H9 (cell line): ENCODE measurements around the gene JAKMIP3. TPM values are rescaled to one million over a fixed set of nuclear protein-coding genes. Genes with fewer than 3 reads are reported as not detected.
"Not testable (repeated sequence)": the region's sequence is repeated elsewhere in the genome, so short reads cannot be mapped to it uniquely, and the experiment has no call there.

Experiments used
- DNase-seq: peaks from one replicate; pipeline ENCODE4 v3.0.0-alpha.2; 2017
- H2AFZ ChIP-seq: one replicate; pipeline ENCODE4 v1.6.1; 2013; ENCODE audit warnings: mild to moderate bottlenecking, low read length, control low read depth, moderate library complexity
- H2AK5ac ChIP-seq: 2 replicates; pipeline ENCODE4 v1.6.1; 2013; ENCODE audit warnings: low read length, control low read depth, mixed read lengths; ENCODE audit not compliant: insufficient read length
- H2BK120ac ChIP-seq: one replicate; pipeline ENCODE4 v1.6.1; 2013; ENCODE audit warnings: low read depth, mild to moderate bottlenecking, low read length, control low read depth, inconsistent platforms; ENCODE audit not compliant: poor library complexity, severe bottlenecking
- H2BK12ac ChIP-seq: 2 replicates; pipeline ENCODE4 v1.6.1; 2013; ENCODE audit warnings: low read length, control low read depth, mixed read lengths, low read depth; ENCODE audit not compliant: insufficient read length
- H2BK15ac ChIP-seq: 2 replicates; pipeline ENCODE4 v1.6.1; 2013; ENCODE audit warnings: low read depth, low read length, control low read depth
- H2BK20ac ChIP-seq: one replicate; pipeline ENCODE4 v1.6.1; 2013; ENCODE audit warnings: low read depth, mild to moderate bottlenecking, low read length, control low read depth, inconsistent platforms; ENCODE audit not compliant: poor library complexity, severe bottlenecking
- H2BK5ac ChIP-seq: 2 replicates; pipeline ENCODE4 v1.6.1; 2013; ENCODE audit warnings: low read length, control low read depth, mixed read lengths; ENCODE audit not compliant: insufficient read length
- H3K14ac ChIP-seq: 2 replicates; pipeline ENCODE4 v1.6.1; 2013; ENCODE audit warnings: low read length, control low read depth; ENCODE audit not compliant: insufficient read depth
- H3K18ac ChIP-seq: 2 replicates; pipeline ENCODE4 v1.6.1; 2013; ENCODE audit warnings: low read depth, mild to moderate bottlenecking, mixed read lengths, low read length, control low read depth; ENCODE audit not compliant: insufficient read length
- H3K23ac ChIP-seq: 2 replicates; pipeline ENCODE4 v1.6.1; 2013; ENCODE audit warnings: low read length, control low read depth, mixed read lengths, low read depth; ENCODE audit not compliant: insufficient read length
- H3K23me2 ChIP-seq: 2 replicates; pipeline ENCODE4 v1.6.1; 2013; ENCODE audit warnings: low read depth, mild to moderate bottlenecking, mixed read lengths, low read length, control low read depth; ENCODE audit not compliant: insufficient read length, poor library complexity, severe bottlenecking
- H3K27ac ChIP-seq: 2 replicates; pipeline ENCODE4 v1.5.1; 2013; ENCODE audit warnings: low read length, control low read depth, mixed read lengths, low read depth; ENCODE audit not compliant: insufficient read length
- H3K27me3 ChIP-seq: 2 replicates; pipeline ENCODE4 v1.6.1; 2013; ENCODE audit warnings: low read length, control low read depth, inconsistent platforms; ENCODE audit not compliant: insufficient read depth
- H3K4ac ChIP-seq: 2 replicates; pipeline ENCODE4 v1.6.1; 2013; ENCODE audit warnings: low read depth, mild to moderate bottlenecking, control low read depth, inconsistent platforms, low read length, moderate library complexity
- H3K4me1 ChIP-seq: 2 replicates; pipeline ENCODE4 v1.6.1; 2013; ENCODE audit warnings: low read length, control low read depth, inconsistent platforms; ENCODE audit not compliant: insufficient read depth
- H3K4me2 ChIP-seq: 2 replicates; pipeline ENCODE4 v1.6.1; 2013; ENCODE audit warnings: low read length, control low read depth, mixed read lengths; ENCODE audit not compliant: insufficient read length, insufficient read depth
- H3K56ac ChIP-seq: 2 replicates; pipeline ENCODE4 v1.6.1; 2013; ENCODE audit warnings: low read depth, mild to moderate bottlenecking, mixed read lengths, low read length, control low read depth; ENCODE audit not compliant: insufficient read length
- H3K79me1 ChIP-seq: 2 replicates; pipeline ENCODE4 v1.6.1; 2013; ENCODE audit warnings: low read depth, mild to moderate bottlenecking, moderate library complexity, low read length, control low read depth, inconsistent platforms; ENCODE audit not compliant: insufficient read depth, poor library complexity, severe bottlenecking
- H3K79me2 ChIP-seq: 2 replicates; pipeline ENCODE4 v1.6.1; 2013; ENCODE audit warnings: low read length, control low read depth, inconsistent platforms; ENCODE audit not compliant: insufficient read depth
- H3K9ac ChIP-seq: 2 replicates; pipeline ENCODE4 v1.6.1; 2013; ENCODE audit warnings: low read length, control low read depth, mixed read lengths; ENCODE audit not compliant: insufficient read length; ENCODE audit errors: extremely low read depth
- H3K9me3 ChIP-seq: one replicate; pipeline ENCODE4 v1.6.1; 2013; ENCODE audit warnings: low read depth, low read length, inconsistent platforms; ENCODE audit not compliant: control insufficient read depth
- H3T11ph ChIP-seq: one replicate; pipeline ENCODE4 v1.6.1; 2013; ENCODE audit warnings: mild to moderate bottlenecking, low read length, control low read depth, inconsistent platforms
- H4K20me1 ChIP-seq: one replicate; pipeline ENCODE4 v1.6.1; 2013; ENCODE audit not compliant: control insufficient read depth, insufficient read length, insufficient read depth
- H4K5ac ChIP-seq: 2 replicates; pipeline ENCODE4 v1.6.1; 2013; ENCODE audit warnings: low read depth, mild to moderate bottlenecking, mixed read lengths, low read length, control low read depth; ENCODE audit not compliant: insufficient read length
- H4K8ac ChIP-seq: replicated peaks from 2 replicates; pipeline ENCODE4 v1.6.1; 2013; ENCODE audit warnings: low read length, control low read depth, mixed read lengths, low read depth; ENCODE audit not compliant: insufficient read length
- H4K91ac ChIP-seq: 2 replicates; pipeline ENCODE4 v1.6.1; 2013; ENCODE audit warnings: low read depth, mild to moderate bottlenecking, moderate library complexity, mixed read lengths, low read length, control low read depth; ENCODE audit not compliant: insufficient read length
- H3K27ac Mint-ChIP-seq, 3 experiments: 2 replicates in 2 of 3; 3 replicates in 1 of 3; pipeline ENCODE4 v1.8.0; 2020 to 2021; ENCODE audit warnings: mixed read lengths in 3 of 3, mild to moderate bottlenecking in 1 of 3, moderate library complexity in 1 of 3
- H3K27me3 Mint-ChIP-seq: 2 replicates; pipeline ENCODE4 v1.8.0; 2021; ENCODE audit warnings: low read depth, mild to moderate bottlenecking, moderate library complexity, mixed read lengths
- H3K36me3 Mint-ChIP-seq, 3 experiments: 2 replicates in 2 of 3; 3 replicates in 1 of 3; pipeline ENCODE4 v1.8.0; 2020 to 2021; ENCODE audit warnings: low read depth in 3 of 3, mixed read lengths in 3 of 3; ENCODE audit not compliant: insufficient read depth in 1 of 3
- H3K4me1 Mint-ChIP-seq, 2 experiments: 2 replicates each; pipeline ENCODE4 v1.8.0; 2020; ENCODE audit warnings: mixed read lengths in 2 of 2
- H3K4me3 Mint-ChIP-seq, 2 experiments: 2 replicates in 1 of 2; 3 replicates in 1 of 2; pipeline ENCODE4 v1.8.0; 2020 to 2021; ENCODE audit warnings: mild to moderate bottlenecking in 2 of 2, mixed read lengths in 2 of 2, moderate library complexity in 1 of 2
- H3K9me3 Mint-ChIP-seq, 2 experiments: 2 replicates in 1 of 2; 3 replicates in 1 of 2; pipeline ENCODE4 v1.8.0; 2020; ENCODE audit warnings: mild to moderate bottlenecking in 2 of 2, mixed read lengths in 2 of 2, moderate library complexity in 1 of 2
- WGBS: extraction: QIAGEN DNeasy Blood & Tissue Kit; methylation state at CpG from one replicate; pipeline ENCODE4 v1.1.7; 2013; ENCODE audit warnings: missing lambda C conversion rate, low lambda C conversion rate, mixed read lengths; ENCODE audit not compliant: insufficient read length; ENCODE audit errors: extremely low coverage; 5-methylcytosine and 5-hydroxymethylcytosine counted together
- total RNA-seq: library from RNA; stranded (reverse); gene quantifications from 2 replicates; pipeline ENCODE4 v1.2.1, GENCODE V29; 2021
- TF ChIP-seq, protein P1 (sequence below): fragments of 200-600 bp; sonication (generic); conservative IDR thresholded peaks from 3 replicates; pipeline ENCODE4 v1.8.0; 2021; ENCODE audit warnings: antibody characterized with exemption, mild to moderate bottlenecking

The JAKMIP3 gene
- total RNA-seq, 1 experiment from 2014 or later, result 0.50 TPM

DNA sequence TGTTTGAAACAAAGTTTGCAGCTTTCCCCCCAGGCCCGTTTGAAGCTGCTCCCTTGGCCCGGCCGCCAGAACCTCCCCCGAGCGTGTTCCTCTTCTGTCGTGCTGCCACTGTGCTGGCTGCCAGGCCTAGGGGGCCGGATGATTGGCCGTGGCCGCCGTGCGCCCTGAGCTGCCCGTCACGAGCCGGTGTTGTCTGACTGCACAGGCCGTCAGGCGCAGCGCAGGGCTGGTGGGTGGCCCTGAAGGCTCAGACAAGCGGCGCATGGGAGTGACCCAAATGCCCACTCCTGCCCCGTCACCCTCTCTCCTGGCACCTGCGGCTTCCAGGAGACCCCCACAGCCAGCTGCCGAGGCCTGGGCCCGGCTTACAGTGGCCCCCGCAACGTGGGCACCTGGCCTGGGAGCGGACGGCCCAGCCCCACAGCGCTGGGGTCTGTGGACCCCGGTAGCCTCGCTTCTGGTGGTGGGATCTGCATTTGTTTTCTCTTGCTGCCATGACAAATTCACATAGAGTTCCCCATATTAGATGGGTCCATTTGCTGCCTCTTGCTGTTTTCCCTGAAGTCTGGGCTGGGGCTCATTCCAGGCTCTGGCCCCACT lies 13.1 kb downstream of the JAKMIP3 start:
- H4K5ac ChIP-seq, result no peak overlapping the region
- peak; percentile 47 for DNase-seq
- H3K27me3 ChIP-seq, result no peaks in the 10 kb centered on the region
- peak overlapping the region; percentile 12 to 53 (median 16); a peak in 4 of 7 replicates for H3K27ac Mint-ChIP-seq
- peak overlapping the region in 1 of 2 experiments; percentile 54; a peak in 2 of 5 replicates for H3K4me3 Mint-ChIP-seq
- H3K18ac ChIP-seq, result no peak overlapping the region
- no peak overlapping the region for H2BK120ac ChIP-seq
- H4K20me1 ChIP-seq, result no peaks in the 10 kb centered on the region
- no peaks in the 10 kb centered on the region; the same call in 1 of the 2 replicates for H3K4me1 ChIP-seq
- H4K91ac ChIP-seq, result no peak overlapping the region
- H3K9me3 ChIP-seq, result no peaks in the 10 kb centered on the region
- no peaks in the 10 kb centered on the region for H3K79me1 ChIP-seq
- no peak overlapping the region for H2BK12ac ChIP-seq
- H3K27ac ChIP-seq, result no peak overlapping the region
- H3K14ac ChIP-seq, result peak overlapping the region; percentile 73; the same call in 1 of the 2 replicates
- H2BK15ac ChIP-seq, result no peak overlapping the region
- no peaks in the 10 kb centered on the region; a peak in 1 of 5 replicates for H3K9me3 Mint-ChIP-seq
- H3T11ph ChIP-seq, result no peak overlapping the region
- no peak overlapping the region for H2AFZ ChIP-seq
- peaks cover 17 to 21% of the 10 kb centered on the region in 2 experiments for H3K4me1 Mint-ChIP-seq
- no peaks in the 10 kb centered on the region for H3K79me2 ChIP-seq
- H3K56ac ChIP-seq, result no peak overlapping the region
- H3K27me3 Mint-ChIP-seq, result peaks cover 3% of the 10 kb centered on the region; the same call in 1 of the 2 replicates
- H3K23ac ChIP-seq, result no peak overlapping the region
- no peak overlapping the region for H2AK5ac ChIP-seq
- H2BK20ac ChIP-seq, result no peak overlapping the region
- no peak overlapping the region for H4K8ac ChIP-seq
- no peak overlapping the region for H2BK5ac ChIP-seq
- no peak overlapping the region for H3K9ac ChIP-seq
- H3K4ac ChIP-seq, result peak overlapping the region; percentile 39; the same call in 1 of the 2 replicates
- H3K23me2 ChIP-seq, result no peaks in the 10 kb centered on the region
- no peak overlapping the region for H3K4me2 ChIP-seq
- WGBS, result no CpG with 5 or more reads among the region's 30 CpGs
- no peaks in the 10 kb centered on the region for H3K36me3 Mint-ChIP-seq
- TF ChIP-seq, protein P1, sequence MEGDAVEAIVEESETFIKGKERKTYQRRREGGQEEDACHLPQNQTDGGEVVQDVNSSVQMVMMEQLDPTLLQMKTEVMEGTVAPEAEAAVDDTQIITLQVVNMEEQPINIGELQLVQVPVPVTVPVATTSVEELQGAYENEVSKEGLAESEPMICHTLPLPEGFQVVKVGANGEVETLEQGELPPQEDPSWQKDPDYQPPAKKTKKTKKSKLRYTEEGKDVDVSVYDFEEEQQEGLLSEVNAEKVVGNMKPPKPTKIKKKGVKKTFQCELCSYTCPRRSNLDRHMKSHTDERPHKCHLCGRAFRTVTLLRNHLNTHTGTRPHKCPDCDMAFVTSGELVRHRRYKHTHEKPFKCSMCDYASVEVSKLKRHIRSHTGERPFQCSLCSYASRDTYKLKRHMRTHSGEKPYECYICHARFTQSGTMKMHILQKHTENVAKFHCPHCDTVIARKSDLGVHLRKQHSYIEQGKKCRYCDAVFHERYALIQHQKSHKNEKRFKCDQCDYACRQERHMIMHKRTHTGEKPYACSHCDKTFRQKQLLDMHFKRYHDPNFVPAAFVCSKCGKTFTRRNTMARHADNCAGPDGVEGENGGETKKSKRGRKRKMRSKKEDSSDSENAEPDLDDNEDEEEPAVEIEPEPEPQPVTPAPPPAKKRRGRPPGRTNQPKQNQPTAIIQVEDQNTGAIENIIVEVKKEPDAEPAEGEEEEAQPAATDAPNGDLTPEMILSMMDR, result no peak

DNA sequence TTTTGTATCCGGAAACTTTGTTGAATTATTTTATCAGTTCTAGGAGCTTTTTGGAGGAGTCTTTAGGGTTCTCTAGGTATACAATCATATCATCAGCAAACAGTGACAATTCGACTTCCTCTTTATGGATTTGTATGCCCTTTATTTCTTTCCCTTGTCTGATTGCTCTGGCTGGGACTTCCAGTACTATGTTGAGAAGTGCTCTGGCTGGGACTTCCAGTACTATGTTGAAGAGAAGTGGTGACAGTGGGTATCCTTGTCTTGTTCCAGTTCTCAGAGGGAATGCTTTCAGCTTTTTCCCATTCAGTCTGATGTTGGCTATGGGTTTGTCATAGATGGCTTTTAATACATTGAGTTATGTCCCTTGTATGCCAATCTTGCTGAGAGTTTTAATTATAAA lies 18.6 kb downstream of the JAKMIP3 start:
- H3K27ac ChIP-seq, H3K23ac ChIP-seq, H3K27ac Mint-ChIP-seq, H3K9ac ChIP-seq, H3K27me3 Mint-ChIP-seq, H3K4ac ChIP-seq, H3K4me2 ChIP-seq, H4K5ac ChIP-seq, H3T11ph ChIP-seq, H3K4me1 ChIP-seq, H4K91ac ChIP-seq, H3K36me3 Mint-ChIP-seq, H2BK120ac ChIP-seq, H2BK20ac ChIP-seq, H2BK12ac ChIP-seq, H3K14ac ChIP-seq, H3K4me3 Mint-ChIP-seq, H4K20me1 ChIP-seq, H3K18ac ChIP-seq, H4K8ac ChIP-seq, H3K79me1 ChIP-seq, DNase-seq, H3K9me3 ChIP-seq, H3K23me2 ChIP-seq, H3K56ac ChIP-seq, H2AK5ac ChIP-seq, H2BK5ac ChIP-seq, H3K9me3 Mint-ChIP-seq, H3K27me3 ChIP-seq, H3K79me2 ChIP-seq, H2BK15ac ChIP-seq, H3K4me1 Mint-ChIP-seq, H2AFZ ChIP-seq: not testable (repeated sequence)
- WGBS, result no CpG with 5 or more reads among the region's 2 CpGs
